CD4-positive, CD25-positive, alpha-beta regulatory T cell (primary cell): ENCODE results near the gene GART. TPM values are rescaled to one million over a fixed set of nuclear protein-coding genes. Genes with fewer than 3 reads are reported as not detected.
A peak's percentile ranks its signal among the peaks of the same experiment; 100 is the strongest.
"Not testable (repeated sequence)": the region's sequence is repeated elsewhere in the genome, so short reads cannot be mapped to it uniquely, and the experiment has no call there.

ENCODE experiments used
- ATAC-seq, 2 donors: fragments of 150-1000 bp; cut with Tn5 transposase; one replicate each; pipeline ENCODE4 v1.10.0; 2021; ENCODE audit warnings: low read depth in 2 of 2, moderate number of reproducible peaks in 2 of 2, moderate library complexity in 1 of 2
- DNase-seq, 3 donors: peaks; one replicate each; pipeline versions ENCODE4 v3.0.0 to v3.0.0-alpha.2; 2012 to 2022; ENCODE audit warnings: mixed read lengths in 1 of 3
- H3K27ac ChIP-seq: one replicate; pipeline ENCODE4 v1.7.0; 2013; ENCODE audit warnings: mild to moderate bottlenecking, low read length; ENCODE audit not compliant: insufficient read depth, poor library complexity, severe bottlenecking
- H3K27me3 ChIP-seq: one replicate; pipeline ENCODE4 v1.7.0; 2013; ENCODE audit warnings: low read length; ENCODE audit not compliant: control insufficient read depth, insufficient read depth
- H3K36me3 ChIP-seq: one replicate; pipeline ENCODE4 v1.7.0; 2013; ENCODE audit warnings: mild to moderate bottlenecking, low read length, moderate library complexity; ENCODE audit not compliant: control insufficient read depth, insufficient read depth
- H3K4me1 ChIP-seq: 2 replicates; pipeline ENCODE4 v1.7.0; 2013; ENCODE audit warnings: mild to moderate bottlenecking, low read length; ENCODE audit not compliant: insufficient read depth, control insufficient read depth, poor library complexity, severe bottlenecking
- H3K4me3 ChIP-seq: one replicate; pipeline ENCODE4 v1.7.0; 2013; ENCODE audit warnings: low read depth, mild to moderate bottlenecking, low read length, moderate library complexity
- H3K9me3 ChIP-seq, 2 experiments: 1 replicate in 1 of 2; 2 replicates in 1 of 2; pipeline ENCODE4 v1.7.0; 2013; ENCODE audit warnings: low read length in 2 of 2, mild to moderate bottlenecking in 1 of 2, moderate library complexity in 1 of 2; ENCODE audit not compliant: control insufficient read depth in 2 of 2
- H3K27ac Mint-ChIP-seq, 3 donors: one replicate each; pipeline ENCODE4 v1.8.0; 2020 to 2022; ENCODE audit warnings: mild to moderate bottlenecking in 3 of 3, mixed read lengths in 3 of 3, moderate library complexity in 2 of 3
- H3K27me3 Mint-ChIP-seq: one replicate; pipeline ENCODE4 v1.8.0; 2022; ENCODE audit warnings: mild to moderate bottlenecking, mixed read lengths
- H3K36me3 Mint-ChIP-seq: one replicate; pipeline ENCODE4 v1.8.0; 2020; ENCODE audit warnings: mixed read lengths
- H3K4me1 Mint-ChIP-seq, 4 donors: one replicate each; pipeline ENCODE4 v1.8.0; 2020 to 2022; ENCODE audit warnings: mixed read lengths in 4 of 4, mild to moderate bottlenecking in 1 of 4
- H3K4me3 Mint-ChIP-seq, 4 donors: one replicate each; pipeline ENCODE4 v1.8.0; 2020 to 2022; ENCODE audit warnings: mild to moderate bottlenecking in 4 of 4, mixed read lengths in 4 of 4, moderate library complexity in 3 of 4
- H3K9me3 Mint-ChIP-seq, 7 donors: one replicate each; pipeline ENCODE4 v1.8.0; 2020 to 2022; ENCODE audit warnings: mixed read lengths in 7 of 7, mild to moderate bottlenecking in 3 of 7, moderate library complexity in 2 of 7
- polyA plus RNA-seq, 4 donors: library from polyadenylated mRNA; unstranded; fragments of 300-500 nt; fragmentation: Illumina TruSeq; gene quantifications; one replicate each; pipeline ENCODE4 v1.2.3, GENCODE V29; 2021
- total RNA-seq: library from RNA; stranded (reverse); gene quantifications from one replicate; pipeline ENCODE4 v1.2.3, GENCODE V29; 2022

GART gene
- total and polyA plus RNA-seq, 5 donors from 2014 or later: 44.0 to 63.9 (median 49.9) TPM

- DNase-seq, H3K27me3 Mint-ChIP-seq, H3K4me1 Mint-ChIP-seq, H3K4me3 Mint-ChIP-seq, H3K27me3 ChIP-seq, ATAC-seq, H3K4me1 ChIP-seq, H3K27ac Mint-ChIP-seq, H3K9me3 ChIP-seq, H3K27ac ChIP-seq, H3K4me3 ChIP-seq, H3K9me3 Mint-ChIP-seq: not testable (repeated sequence)
- peaks cover 67% of the 10 kb centered on the region for H3K36me3 Mint-ChIP-seq
- H3K36me3 ChIP-seq: peaks cover 64% of the 10 kb centered on the region
These were observed 34.9 kb downstream of the GART start for GRCh38 chr21:33507003-33507402.

- Histone ChIP-seq H3K4me1 (no peaks in the 10 kb centered on the region), H3K27ac (no peak overlapping the region), H3K9me3 (no peaks in the 10 kb centered on the region), H3K4me3 (no peak overlapping the region), H3K36me3 (peaks cover 54% of the 10 kb centered on the region), H3K27me3 (no peaks in the 10 kb centered on the region)
- peaks cover 57% of the 10 kb centered on the region for H3K36me3 Mint-ChIP-seq
- ATAC-seq (no peak), DNase-seq (no peak)
- no peak overlapping the region for H3K4me3 Mint-ChIP-seq
- H3K4me1 Mint-ChIP-seq: peaks cover 0 to 10% (median 0%) of the 10 kb centered on the region in 4 donors
- H3K27me3 Mint-ChIP-seq: no peaks in the 10 kb centered on the region
- no peak overlapping the region for H3K27ac Mint-ChIP-seq
- H3K9me3 Mint-ChIP-seq: peaks cover 0 to 3% (median 0%) of the 10 kb centered on the region in 7 donors
These were observed 36.1 kb downstream of the GART start for GRCh38 chr21:33505833-33506232.

- Histone ChIP-seq H3K4me1 (peaks cover 5% of the 10 kb centered on the region), H3K9me3 (no peaks in the 10 kb centered on the region), H3K27me3 (no peaks in the 10 kb centered on the region), H3K4me3 (no peak overlapping the region), H3K27ac (no peak overlapping the region), H3K36me3 (no peaks in the 10 kb centered on the region)
- H3K27me3 Mint-ChIP-seq: peaks cover 16% of the 10 kb centered on the region
- peak overlapping the region in 1 of 4 donors; percentile 2 for H3K4me3 Mint-ChIP-seq
- H3K27ac Mint-ChIP-seq: no peak overlapping the region
- H3K4me1 Mint-ChIP-seq: peaks cover 3 to 7% (median 5%) of the 10 kb centered on the region in 4 donors
- ATAC-seq (no peak), DNase-seq (no peak)
- H3K36me3 Mint-ChIP-seq: no peaks in the 10 kb centered on the region
- peaks cover 0 to 1% (median 0%) of the 10 kb centered on the region in 7 donors for H3K9me3 Mint-ChIP-seq
These were observed 45.6 kb downstream of the GART start for GRCh38 chr21:33496345-33496744.

GRCh38 chr21:33495743-33496142 is 46.2 kb downstream of the GART start:
- Mint-ChIP-seq H3K4me1 (peaks cover 3 to 10% (median 6%) of the 10 kb centered on the region in 4 donors), H3K27ac (no peak overlapping the region), H3K4me3 (no peak overlapping the region), H3K9me3 (peaks cover 0 to 1% (median 0%) of the 10 kb centered on the region in 7 donors), H3K27me3 (peaks cover 16% of the 10 kb centered on the region), H3K36me3 (no peaks in the 10 kb centered on the region)
- H3K27ac ChIP-seq: no peak overlapping the region
- ATAC-seq (no peak), DNase-seq (no peak)
- H3K36me3 ChIP-seq: no peaks in the 10 kb centered on the region
- H3K27me3 ChIP-seq: no peaks in the 10 kb centered on the region
- no peak overlapping the region for H3K4me3 ChIP-seq
- H3K9me3 ChIP-seq: no peaks in the 10 kb centered on the region
- H3K4me1 ChIP-seq: peaks cover 10% of the 10 kb centered on the region

GRCh38 chr21:33493756-33494155 is 48.2 kb downstream of the GART start:
- Mint-ChIP-seq H3K27ac (no peak overlapping the region), H3K27me3 (peaks cover 20% of the 10 kb centered on the region), H3K36me3 (no peaks in the 10 kb centered on the region), H3K9me3 (peaks cover 0 to 1% (median 0%) of the 10 kb centered on the region in 7 donors), H3K4me3 (peak overlapping the region in 1 of 4 donors; percentile 75), H3K4me1 (peaks cover 3 to 14% (median 8%) of the 10 kb centered on the region in 4 donors)
- peaks cover 11% of the 10 kb centered on the region for H3K4me1 ChIP-seq
- no peaks in the 10 kb centered on the region for H3K27me3 ChIP-seq
- ATAC-seq: no peak
- no peak overlapping the region for H3K4me3 ChIP-seq
- H3K27ac ChIP-seq: no peak overlapping the region
- no peaks in the 10 kb centered on the region for H3K36me3 ChIP-seq
- no peak for DNase-seq
- H3K9me3 ChIP-seq: no peaks in the 10 kb centered on the region

- no peak overlapping the region for H3K27ac Mint-ChIP-seq
- no peaks in the 10 kb centered on the region for H3K36me3 ChIP-seq
These were observed 49.3 kb downstream of the GART start for GRCh38 chr21:33492571-33492970.

GRCh38 chr21:33491373-33492102 is 50.4 kb downstream of the GART start, which contains the start of gene DNAJC28:
Gene DNAJC28, minus strand, starts transcription at chr21:33491716. Its CDS starts 2,323 bp downstream, at chr21:33489393.
- H3K27me3 ChIP-seq: no peaks in the 10 kb centered on the region
- peak; percentile 92 to 95 (median 94) for DNase-seq
- no peaks in the 10 kb centered on the region for H3K36me3 ChIP-seq
- Mint-ChIP-seq H3K36me3 (no peaks in the 10 kb centered on the region), H3K4me3 (peak within 1 kb of the TSS; percentile 85 to 97 (median 92)), H3K4me1 (peaks cover 3 to 14% (median 8%) of the 10 kb centered on the region in 4 donors), H3K9me3 (peaks cover 0 to under 1% (median 0%) of the 10 kb centered on the region in 7 donors), H3K27ac (peak within 1 kb of the TSS; percentile 93 to 98 (median 94)), H3K27me3 (peaks cover 25% of the 10 kb centered on the region)
- peak; percentile 95 to 97 for ATAC-seq
- no peaks in the 10 kb centered on the region for H3K9me3 ChIP-seq
- H3K4me1 ChIP-seq: peaks cover 11% of the 10 kb centered on the region
- peak within 1 kb of the TSS; percentile 83 for H3K4me3 ChIP-seq
- H3K27ac ChIP-seq: peak within 1 kb of the TSS; percentile 62

More at GRCh38 chr21:33492571-33492970, 49.3 kb downstream of the GART start:
- H3K4me1 Mint-ChIP-seq: peaks cover 3 to 14% (median 8%) of the 10 kb centered on the region in 4 donors
- H3K4me3 Mint-ChIP-seq: peak overlapping the region in 1 of 4 donors; percentile 73
- no peak for DNase-seq
- H3K27me3 Mint-ChIP-seq: peaks cover 25% of the 10 kb centered on the region
- no peaks in the 10 kb centered on the region for H3K27me3 ChIP-seq
- H3K36me3 Mint-ChIP-seq: no peaks in the 10 kb centered on the region
- peaks cover 0 to 1% (median 0%) of the 10 kb centered on the region in 7 donors for H3K9me3 Mint-ChIP-seq
- H3K27ac ChIP-seq: no peak overlapping the region
- H3K4me3 ChIP-seq: no peak overlapping the region
- H3K4me1 ChIP-seq: peaks cover 11% of the 10 kb centered on the region
- no peak for ATAC-seq
- no peaks in the 10 kb centered on the region for H3K9me3 ChIP-seq
